Stimulated activated CD4-positive, alpha-beta T cell treated with anti-CD3 and anti-CD28 coated beads, Interleukin-4, amount 100 ng/mL, for 48 hours (primary cell): Measurements from ENCODE around the gene SLC8A2.

Experiments used
- DNase-seq, 2 donors: peaks; one replicate each; pipeline ENCODE4 v3.0.0-alpha.2; 2020; ENCODE audit warnings: low read depth in 2 of 2

SLC8A2 gene

DNA sequence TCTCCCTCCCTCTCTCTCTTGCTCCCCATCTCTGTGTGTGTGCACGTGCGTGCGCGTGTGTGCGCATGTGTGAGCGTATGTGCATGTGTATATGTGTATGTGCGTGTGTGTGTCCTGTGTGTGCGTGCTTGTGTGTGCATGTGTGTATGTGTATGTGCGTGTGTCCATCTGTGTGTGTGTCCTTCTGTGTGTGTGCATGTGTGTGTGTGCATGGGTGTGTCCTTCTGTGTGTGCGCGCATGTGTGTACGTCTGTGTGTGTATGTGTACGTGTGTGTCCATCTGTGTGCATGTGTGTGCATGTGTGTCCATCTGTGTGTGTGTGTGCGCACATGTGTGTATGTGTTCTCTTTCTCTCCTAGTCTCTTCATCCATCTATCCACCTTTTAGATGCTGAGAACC lies 12.2 kb downstream of the SLC8A2 start:
- DNase-seq, result no peak

DNA sequence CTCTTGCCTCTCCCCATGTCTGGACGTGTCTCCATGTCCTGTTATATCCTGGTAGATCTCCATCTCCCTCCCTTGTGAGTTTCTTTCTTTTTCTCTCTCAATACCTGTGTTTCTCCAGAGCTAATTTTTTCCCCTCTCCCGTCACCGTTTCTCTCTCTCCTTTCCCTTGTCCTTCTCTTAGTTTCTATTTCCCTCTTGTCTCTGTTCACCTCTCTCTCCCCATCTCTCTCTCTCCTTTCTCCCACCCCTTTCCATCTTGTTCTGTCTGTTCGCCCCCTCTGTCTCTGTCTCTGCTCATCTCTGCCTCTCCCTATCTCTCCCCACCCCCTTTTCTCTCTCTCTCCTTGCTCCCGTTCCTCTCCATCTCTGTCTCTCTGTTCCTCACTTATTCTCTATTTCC lies 13.0 kb downstream of the SLC8A2 start:
- no peak for DNase-seq

DNA sequence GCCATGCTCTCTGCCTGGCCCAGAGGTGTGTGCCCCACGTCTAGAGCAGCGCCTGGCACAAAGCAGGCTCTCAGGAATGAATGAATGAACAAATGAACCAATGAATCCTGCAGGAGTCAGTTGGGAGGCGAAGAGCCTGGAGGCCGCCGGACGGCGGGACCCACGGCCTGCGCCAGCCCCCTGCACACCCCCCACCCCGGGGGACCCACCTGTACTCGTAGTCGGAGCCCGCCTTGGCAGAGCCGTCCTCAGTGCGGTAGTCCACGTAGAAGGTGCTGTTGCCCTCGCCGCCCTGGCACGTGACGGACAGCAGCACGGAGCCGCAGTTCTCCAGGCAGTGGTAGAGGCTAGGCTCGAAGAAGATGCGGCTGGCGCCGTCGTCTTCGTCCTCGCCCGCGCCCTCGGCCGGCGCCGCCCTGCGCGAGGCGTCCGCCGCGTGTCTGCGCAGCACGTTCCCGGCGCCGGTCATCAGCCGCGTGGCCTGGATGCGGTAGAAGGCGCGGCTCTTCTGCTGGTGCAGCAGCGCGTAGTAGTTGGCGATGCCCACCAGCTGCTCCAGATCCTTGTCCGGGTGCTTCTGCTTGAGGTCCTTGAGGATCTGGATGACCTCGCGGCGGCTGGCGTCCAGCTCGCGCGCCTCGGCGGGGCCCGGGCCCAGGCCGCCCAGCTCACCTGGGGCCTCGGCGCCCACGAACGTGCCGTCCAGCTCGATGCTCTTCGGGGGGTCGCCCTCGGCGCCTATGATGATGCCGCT lies 14.8 kb downstream of the SLC8A2 start:
- DNase-seq, result no peak

DNA sequence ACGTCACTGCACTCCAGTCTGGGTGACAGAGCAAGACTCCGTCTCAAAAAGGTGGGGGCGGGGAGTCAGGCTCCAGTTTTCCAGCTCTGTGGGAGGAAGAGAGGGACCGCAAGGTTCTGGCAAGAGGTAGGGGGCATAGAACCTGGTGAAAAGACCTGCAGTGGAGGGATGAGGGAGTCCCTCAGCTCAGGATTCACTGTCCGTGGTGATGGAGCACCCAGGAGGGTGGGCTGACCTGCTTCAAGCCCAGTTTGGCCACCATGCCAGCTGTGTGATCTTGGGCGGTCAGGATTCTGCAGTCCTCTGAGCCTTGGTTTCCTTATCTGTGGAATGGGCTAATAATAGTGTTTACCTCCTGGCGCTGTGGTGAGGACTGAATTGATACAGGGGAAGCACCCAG lies 21.2 kb downstream of the SLC8A2 start:
- no peak for DNase-seq

DNA sequence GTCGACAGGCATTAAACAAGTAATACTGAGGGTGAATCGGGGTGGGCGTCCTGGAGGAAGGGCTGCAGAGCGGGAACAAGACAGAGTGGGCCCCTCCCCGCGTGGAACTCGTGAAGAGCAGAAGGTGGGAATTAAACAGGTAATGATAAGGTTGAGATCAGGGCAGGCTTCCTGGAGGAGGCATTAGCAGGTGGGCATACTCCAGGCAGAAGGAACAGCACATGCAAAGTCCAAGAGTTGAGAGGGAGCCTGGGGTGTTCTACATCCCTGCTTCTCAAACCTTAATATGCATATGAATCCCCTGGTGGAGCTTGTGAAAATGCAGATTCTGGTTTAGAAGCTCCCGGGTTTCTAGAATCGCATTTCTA lies 23.3 kb downstream of the SLC8A2 start:
- no peak for DNase-seq

DNA sequence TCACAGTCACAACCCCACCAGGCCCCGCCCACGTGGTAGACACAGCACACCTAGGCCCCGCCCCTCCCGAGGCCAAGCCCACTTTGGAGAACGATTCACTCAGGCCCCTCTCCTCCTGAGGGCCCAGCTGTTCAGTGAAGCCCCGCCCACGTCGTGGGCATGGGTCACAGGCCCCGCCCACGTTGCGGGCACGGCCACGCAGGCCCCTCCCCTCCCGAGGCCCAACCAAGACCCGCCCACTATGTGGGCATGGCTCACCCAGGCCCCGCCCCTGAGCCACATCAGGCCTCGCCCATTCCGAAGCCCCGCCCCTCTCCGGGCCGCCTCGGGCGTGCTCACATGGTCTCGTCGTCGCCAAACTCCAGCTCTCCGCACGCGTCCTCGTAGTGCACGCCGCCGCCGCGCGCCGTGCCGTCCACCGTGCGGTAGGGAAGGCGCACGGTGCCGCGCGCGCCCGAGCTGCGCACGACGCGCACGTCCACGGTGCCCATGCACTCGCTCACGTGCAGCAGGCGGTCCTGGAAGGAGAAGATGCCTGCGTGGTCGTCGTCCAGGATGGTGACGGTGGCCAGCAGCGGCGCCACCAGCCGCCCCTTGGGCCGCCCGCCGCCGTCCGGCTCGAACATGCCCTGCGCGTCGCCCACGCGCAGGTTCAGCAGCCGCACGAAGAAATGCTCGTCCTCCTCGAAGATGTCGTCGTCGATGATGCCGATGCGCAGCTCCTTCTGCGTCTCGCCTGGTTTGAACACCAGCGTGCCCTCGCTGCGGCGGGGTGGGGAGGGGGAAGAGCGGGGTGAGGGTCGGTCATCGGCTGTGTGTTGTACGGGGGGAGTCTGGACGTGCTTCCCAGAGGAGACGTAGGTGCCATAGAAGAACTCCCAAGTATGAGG lies 24.0 kb downstream of the SLC8A2 start:
- peak; percentile 54 to 83 for DNase-seq

DNA sequence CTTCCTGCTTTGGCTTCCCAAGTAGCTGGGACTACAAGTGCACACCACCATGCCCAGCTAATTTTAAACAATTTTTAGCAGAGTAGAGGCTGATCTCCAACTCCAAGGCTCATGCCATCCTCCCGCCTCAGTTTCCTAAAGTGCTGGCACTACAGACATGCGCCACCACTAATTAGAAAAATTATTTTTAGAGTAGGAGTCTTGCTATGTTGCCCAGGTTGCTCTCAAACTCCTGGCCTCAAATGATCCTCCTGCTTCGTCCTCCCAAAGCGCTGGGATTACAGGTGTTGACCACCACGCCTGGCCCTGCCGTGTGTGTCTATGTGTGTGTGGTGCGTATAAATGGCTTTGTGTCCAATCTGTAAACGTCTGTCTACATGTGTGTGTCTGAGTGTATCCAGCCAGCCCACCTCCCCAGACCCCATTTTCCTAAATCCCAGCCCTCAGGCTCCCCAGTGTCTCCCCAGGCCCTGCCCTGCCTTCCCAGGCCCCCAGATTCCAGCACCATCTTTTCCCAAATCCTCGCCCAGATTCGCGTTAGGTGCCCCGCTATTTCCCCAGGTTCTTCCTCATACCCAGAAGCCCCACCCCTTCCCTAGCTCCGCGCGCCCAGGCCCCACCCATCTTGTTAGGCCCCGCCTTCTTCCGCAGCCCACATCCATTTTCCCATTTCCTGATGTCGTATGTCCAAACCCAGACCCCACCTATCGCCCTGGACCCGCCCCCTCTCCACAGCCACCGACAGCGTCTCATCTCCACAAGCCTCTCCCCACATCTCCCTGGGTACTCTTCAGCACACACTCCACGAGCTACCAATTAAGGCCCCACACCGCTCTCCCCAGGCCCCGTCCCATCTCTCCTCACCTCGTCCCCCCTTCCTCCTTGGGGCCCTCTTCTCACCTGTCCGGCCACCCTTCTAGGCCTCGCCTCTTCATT lies 24.9 kb downstream of the SLC8A2 start:
- DNase-seq, result peak in 1 of 2 donors; percentile 34

DNA sequence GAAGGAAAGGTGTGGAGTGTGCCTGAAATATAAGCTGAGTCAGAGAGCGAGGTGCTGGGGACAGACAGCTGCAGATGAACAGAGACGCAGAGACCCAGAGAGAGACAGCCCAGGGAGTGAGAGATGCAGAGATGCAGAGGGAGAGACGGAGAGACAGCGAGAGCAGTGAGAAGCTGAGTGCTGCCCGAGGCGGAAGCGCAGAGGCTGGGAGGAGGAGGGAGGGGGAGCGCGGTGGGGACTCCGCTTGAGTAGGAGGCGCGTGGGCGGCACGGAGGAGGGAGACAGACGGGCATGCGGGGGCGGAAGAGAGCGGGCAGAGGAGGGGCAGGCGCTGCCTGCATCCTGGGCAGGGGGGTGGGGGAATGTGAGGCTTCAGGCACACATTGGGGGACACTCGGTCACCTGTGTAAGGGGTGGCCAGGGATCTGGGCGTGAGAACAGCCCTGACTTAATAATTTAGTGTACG lies 25.7 kb downstream of the SLC8A2 start:
- peak in 1 of 2 donors; percentile 29 for DNase-seq

DNA sequence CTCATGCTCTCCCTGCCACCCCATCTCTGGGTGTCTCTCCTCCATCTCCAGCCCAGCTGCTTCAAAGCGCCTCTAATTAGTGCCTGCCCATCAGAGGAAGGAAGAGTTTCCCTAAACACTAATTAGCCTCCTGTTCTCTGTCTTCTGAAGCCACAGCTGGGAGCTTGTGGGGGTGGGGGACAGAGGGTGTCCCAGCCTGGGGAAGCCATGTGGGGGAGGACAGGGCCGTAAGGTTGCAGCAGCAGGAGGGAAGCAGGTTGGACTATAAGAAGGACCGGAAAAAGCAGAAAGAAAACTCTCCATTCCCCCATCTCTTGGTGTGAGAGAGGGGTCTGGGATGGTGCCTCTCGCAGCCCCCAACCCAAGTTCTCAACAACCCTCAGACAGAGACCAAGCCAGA lies 26.2 kb downstream of the SLC8A2 start:
- DNase-seq, result no peak

DNA sequence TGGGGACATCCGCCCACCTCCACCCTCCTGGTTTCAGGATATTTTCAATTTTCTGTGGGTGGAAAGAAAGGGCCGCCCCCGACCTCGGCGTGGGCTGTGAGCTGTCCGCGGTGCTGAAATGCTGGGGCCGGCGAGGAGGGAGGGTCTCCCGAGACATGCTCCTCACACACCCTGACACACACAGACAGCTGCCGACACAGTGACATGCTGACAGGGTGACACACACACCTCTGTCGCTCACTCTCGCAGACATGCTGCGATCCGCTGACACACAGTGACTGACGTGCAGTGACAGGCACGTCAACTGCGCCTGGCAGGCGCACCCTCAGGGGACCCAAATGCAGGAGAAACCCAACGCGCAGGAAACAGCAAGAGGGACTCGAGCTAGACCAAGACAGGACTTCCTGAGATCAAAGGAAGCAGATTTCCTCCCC lies 27.3 kb downstream of the SLC8A2 start:
- DNase-seq, result no peak

DNA sequence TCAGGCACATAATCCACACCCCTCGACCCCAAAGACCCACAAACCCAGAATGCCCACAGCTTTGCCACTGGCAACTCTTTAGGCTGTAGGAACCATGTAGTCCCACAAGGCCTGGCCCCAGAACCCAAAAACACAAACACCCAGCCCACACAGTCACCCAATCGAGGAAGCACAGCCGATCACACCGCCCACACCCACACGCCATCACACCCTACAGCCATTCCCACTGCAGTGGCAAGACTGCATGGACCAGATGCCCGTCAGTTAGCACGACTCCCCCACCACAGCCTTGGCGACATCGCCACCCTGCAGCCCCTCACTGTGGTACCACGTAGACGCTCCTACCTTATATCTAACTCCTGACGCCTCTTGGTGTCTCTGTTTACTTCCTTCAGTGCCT lies 28.4 kb downstream of the SLC8A2 start:
- DNase-seq, result no peak

DNA sequence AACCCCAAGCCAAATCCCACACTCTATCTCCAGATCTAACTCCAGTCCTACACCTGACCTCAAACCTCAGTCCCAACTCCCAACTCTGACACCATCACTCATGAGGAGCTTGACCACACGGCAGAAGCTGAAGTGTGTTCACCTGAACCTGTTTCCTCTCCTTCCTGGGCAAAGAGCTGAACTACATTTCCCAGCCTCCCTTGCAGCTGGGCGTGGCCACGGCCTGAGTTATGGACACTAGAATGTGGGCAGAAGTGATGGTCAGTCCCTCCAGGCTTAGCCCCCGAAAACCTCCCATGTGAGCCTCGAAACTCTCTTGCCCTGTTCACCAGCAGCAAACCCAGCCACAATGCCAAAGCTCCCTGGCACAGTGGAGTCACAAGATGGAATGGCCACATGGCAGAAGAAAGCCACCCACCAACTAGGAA lies 32.9 kb downstream of the SLC8A2 start:
- DNase-seq, result no peak

DNA sequence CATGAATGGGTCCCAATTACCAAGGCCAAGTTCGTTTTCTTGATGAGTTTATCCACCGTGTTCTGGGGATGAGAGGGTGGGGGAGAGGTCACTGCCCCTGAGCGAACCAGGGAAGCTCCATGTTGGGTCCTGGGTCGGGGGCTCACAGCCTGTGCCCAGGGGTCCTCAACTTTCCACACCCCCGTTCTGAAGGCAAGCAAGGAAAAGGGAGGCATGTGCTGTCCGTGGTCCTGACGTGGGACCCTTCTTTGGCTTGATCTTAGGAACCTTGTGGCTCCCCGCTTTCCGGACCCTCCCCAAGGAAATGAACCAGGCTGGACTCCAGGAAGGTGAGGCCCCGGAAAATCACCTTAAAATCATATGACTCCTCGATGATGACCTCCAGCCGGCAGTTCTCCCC lies 34.2 kb downstream of the SLC8A2 start:
- no peak for DNase-seq

DNA sequence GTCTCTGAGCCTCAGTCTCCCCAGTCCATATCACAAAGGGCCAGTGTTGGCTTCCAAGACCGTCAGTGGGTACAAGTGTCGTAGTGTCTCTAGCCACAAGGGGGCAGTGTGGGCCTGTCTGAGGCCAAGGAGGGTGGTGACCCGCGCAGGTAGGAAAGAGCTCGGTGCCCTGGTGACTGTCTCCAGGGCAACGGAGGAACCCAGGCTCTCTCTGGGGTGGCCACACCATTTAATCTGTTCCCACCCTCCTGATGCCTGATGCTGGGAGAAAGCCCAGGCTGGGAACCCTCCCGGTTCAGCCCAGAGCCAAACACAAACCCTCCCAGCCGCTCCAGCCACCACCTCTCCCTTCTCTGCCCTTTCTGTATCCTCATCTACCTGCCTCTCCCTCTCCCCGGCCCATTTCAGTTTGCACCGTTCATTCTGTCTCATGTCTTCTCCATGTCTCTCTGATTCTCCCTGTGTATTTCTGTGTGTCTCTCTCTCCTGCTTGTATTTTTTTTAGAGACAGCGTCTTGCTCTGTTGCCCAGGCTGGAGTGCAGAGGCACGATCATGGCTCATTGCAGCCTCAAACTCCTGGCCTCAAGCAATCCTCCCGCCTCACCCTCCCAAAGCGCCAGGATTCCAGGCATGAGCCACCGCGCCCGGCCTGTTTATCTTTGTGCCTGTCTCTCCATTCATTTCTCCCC lies 34.8 kb downstream of the SLC8A2 start:
- peak; percentile 76 to 91 for DNase-seq

DNA sequence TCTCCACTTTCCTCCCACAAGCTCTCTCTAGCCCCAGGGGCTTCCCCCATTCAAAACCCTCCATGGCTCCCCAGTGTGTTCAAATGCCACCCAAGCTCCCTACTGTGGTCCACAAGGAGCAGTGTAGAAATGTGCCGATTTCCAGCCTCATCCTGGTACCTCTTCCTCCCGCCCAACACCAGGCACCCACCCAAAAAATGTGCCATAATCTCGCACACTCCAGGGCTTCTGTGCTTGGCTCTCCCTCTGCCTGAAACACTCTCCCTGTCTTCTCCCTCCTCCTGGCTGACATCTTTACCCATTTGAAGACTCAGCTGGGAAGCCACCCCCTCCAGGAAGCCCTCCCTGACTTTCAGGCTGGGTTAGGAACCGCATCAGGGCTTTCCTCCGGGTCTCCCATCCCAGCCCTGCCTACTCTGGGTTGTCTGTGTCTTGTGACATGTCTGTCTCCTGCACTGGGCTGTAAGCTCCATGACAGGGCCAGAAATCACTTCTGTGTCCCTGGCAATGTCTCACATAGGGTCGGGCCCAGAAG lies 35.7 kb downstream of the SLC8A2 start:
- no peak for DNase-seq

DNA sequence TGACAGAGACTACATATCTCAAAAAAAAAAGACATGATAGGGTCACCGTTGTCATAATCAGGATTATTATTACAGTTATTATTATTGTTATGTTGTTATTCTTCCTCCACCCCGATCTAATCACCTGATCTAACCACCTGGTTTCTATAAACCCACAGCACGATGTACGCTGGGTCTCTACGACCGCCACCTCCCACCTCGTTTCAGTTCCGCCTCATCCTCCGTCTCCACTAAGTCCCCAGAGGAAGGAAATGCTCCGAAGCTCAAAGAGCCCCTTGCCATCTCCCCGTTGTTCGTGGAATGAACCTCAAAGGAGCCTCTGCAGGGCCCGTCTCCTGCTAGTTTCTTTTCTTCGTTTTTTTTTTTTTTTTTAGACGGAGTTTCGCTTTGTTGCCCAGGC lies 36.5 kb downstream of the SLC8A2 start:
- DNase-seq, result no peak

DNA sequence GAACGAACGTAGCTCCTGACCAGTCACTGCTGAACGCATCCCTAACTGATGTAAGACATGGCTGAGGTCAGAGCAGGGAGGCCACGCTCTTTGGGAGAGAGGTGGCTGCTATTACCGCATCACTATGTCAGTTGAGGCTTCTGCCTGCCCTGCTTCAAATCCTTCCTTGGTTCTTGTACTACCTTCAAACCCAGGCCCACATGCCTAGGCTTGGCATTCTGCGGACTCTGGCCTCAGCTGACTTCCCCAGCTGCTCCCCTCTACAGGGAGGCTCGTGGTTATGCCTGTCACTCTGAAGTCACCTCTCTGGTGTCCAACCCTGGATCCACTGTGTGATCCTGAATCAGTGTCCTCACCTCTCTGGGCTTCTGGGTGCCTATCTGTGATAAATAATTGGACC lies 37.6 kb downstream of the SLC8A2 start:
- DNase-seq, result no peak

DNA sequence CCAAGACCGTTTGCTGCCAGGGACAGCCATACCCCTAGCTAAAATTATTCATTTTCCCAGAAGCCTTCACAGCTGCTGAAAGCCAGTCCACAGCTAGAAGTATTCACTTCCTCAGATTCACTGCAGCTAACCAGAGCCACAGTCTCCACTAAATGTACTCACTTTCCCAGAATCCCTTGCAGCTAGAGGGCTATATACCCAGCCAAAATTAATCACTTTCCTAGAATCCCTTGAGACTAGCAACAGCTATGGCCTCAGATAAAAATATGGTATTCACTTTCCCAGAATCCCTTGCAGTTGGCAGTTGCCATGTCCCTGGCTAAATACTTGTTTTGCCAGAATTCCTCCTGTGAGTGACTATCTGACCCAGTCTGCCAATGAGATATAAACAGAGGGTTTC lies 38.6 kb downstream of the SLC8A2 start:
- DNase-seq, result no peak

DNA sequence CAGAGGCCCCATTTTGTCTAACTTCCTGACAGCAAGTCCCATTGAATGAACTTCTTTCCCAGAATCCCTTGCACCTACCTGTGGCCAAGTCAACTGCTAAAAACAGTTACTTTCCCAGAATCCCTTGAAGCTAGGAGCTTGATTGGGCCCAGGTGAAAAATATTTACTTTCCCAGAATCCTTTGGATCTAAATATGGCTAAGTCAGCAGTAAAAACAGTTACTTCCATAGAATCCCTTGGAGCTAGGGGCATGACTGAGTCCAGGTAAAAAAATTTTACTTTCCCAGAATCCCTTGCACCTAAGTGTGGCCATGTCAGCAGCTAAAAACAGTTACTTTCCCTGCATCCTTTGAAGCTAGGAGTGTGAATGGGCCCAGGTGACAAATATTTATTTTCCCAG lies 39.2 kb downstream of the SLC8A2 start:
- DNase-seq, result no peak

DNA sequence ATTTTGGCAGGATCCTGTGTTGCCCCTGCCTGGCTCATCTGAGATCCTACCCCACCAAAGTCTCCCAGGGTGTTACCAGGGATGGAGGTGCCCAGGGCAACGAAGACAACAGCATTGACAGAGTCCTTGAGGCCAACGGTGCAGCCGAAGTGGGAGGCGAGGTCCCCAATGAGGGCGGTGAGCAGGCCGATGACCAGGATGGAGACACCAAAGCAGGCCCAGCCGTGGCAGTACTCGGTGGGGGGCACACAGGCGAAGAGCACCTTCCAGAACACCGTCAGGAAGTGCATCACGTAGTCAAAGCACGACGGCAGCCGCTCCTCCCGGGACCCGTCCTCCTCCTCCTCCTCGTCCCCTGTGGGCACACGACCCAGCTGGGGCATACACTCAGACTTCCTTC lies 39.6 kb downstream of the SLC8A2 start:
- no peak for DNase-seq
